Esophagus muscularis mucosa (tissue), 4 donors: ENCODE measurements around the gene SHROOM2.

Experiments used
- CTCF ChIP-seq, 3 experiments: fragments of 200-600 bp in 2 of 3; fragments of 450-650 bp in 1 of 3; sonication (generic) in 2 of 3; IDR thresholded peaks; one replicate each; pipeline ENCODE4 v1.5.1; 2017 to 2019; ENCODE audit warnings: antibody characterized with exemption in 3 of 3, mild to moderate bottlenecking in 2 of 3, moderate library complexity in 1 of 3
- EP300 ChIP-seq: sonication (generic); formaldehyde crosslinking; IDR thresholded peaks from one replicate; pipeline ENCODE4 v1.6.1; 2017; ENCODE audit warnings: antibody characterized with exemption
- POLR2A ChIP-seq: fragments of 450-650 bp; IDR thresholded peaks from one replicate; pipeline ENCODE4 v1.6.1; 2017; ENCODE audit warnings: antibody characterized with exemption, moderate library complexity, mild to moderate bottlenecking, low read depth
- POLR2AphosphoS5 ChIP-seq, 2 donors: sonication (generic); formaldehyde crosslinking; IDR thresholded peaks; one replicate each; pipeline ENCODE4 v1.6.1; 2017; ENCODE audit warnings: antibody characterized with exemption in 2 of 2

GRCh38 chrX:9966775-9967408, 180.7 kb downstream of the SHROOM2 start, which contains the start of gene CLDN34:
- TF ChIP-seq EP300, result no peak
- no peak for TF ChIP-seq CTCF (IDR thresholded peaks at IDR 0.05)
- no peak for TF ChIP-seq POLR2A
- TF ChIP-seq POLR2AphosphoS5 (IDR thresholded peaks at IDR 0.05), result no peak
